ENCODE results near the gene ALDH2. TPM values are rescaled to one million over a fixed set of nuclear protein-coding genes. Genes with fewer than 3 reads are reported as not detected.
"Not testable (repeated sequence)": the region's sequence is repeated elsewhere in the genome, so short reads cannot be mapped to it uniquely, and the experiment has no call there.

Gene ALDH2
- total RNA-seq, 1 donor, result 11.9 TPM

- no peaks in the 10 kb centered on the region for H4K20me1 ChIP-seq (ENCODE audit: insufficient read depth, low read length)
- no peaks in the 10 kb centered on the region for H3K36me3 ChIP-seq (ENCODE audit: insufficient read depth, low read length)
- H3K9me3 ChIP-seq (ENCODE audit: low read depth, low read length), result no peaks in the 10 kb centered on the region
- H3K4me1 ChIP-seq (ENCODE audit: insufficient read depth, low read length), result no peaks in the 10 kb centered on the region
- H3K27me3 ChIP-seq (ENCODE audit: insufficient read depth, low read length), result peaks cover 33% of the 10 kb centered on the region
- no peak overlapping the region for H2AFZ ChIP-seq (ENCODE audit: low read length)
- H3K4me2 ChIP-seq (ENCODE audit: insufficient read depth, low read length), result no peak overlapping the region
- no peak overlapping the region for H3K4me3 ChIP-seq (ENCODE audit: insufficient read depth, low read length)
- H3K79me2 ChIP-seq (ENCODE audit: insufficient read depth, low read length), result no peaks in the 10 kb centered on the region
- H3K27ac ChIP-seq (ENCODE audit: low read depth, low read length), result no peak overlapping the region
- DNase-seq (ENCODE audit: insufficient read length, low spot score, missing footprints), result no peak
- no peak for TF ChIP-seq CTCF (IDR thresholded peaks at IDR 0.05; ENCODE audit: extremely low read depth, low read depth, low read length)
These were observed 56.2 kb downstream of the ALDH2 start for GRCh38 chr12:111822886-111823285.

- H3K4me3 ChIP-seq (ENCODE audit: insufficient read depth, low read length), result no peak overlapping the region
- H2AFZ ChIP-seq (ENCODE audit: low read length), result no peak overlapping the region
- no peaks in the 10 kb centered on the region for H3K79me2 ChIP-seq (ENCODE audit: insufficient read depth, low read length)
- DNase-seq (ENCODE audit: insufficient read length, low spot score, missing footprints), result no peak
- H3K27me3 ChIP-seq (ENCODE audit: insufficient read depth, low read length), result peaks cover 27% of the 10 kb centered on the region
- no peak for TF ChIP-seq CTCF (IDR thresholded peaks at IDR 0.05; ENCODE audit: extremely low read depth, low read depth, low read length)
- H3K36me3 ChIP-seq (ENCODE audit: insufficient read depth, low read length), result no peaks in the 10 kb centered on the region
- no peak overlapping the region for H3K4me2 ChIP-seq (ENCODE audit: insufficient read depth, low read length)
- H3K9me3 ChIP-seq (ENCODE audit: low read depth, low read length), result no peaks in the 10 kb centered on the region
- H4K20me1 ChIP-seq (ENCODE audit: insufficient read depth, low read length), result no peaks in the 10 kb centered on the region
- H3K4me1 ChIP-seq (ENCODE audit: insufficient read depth, low read length), result no peaks in the 10 kb centered on the region
- no peak overlapping the region for H3K27ac ChIP-seq (ENCODE audit: low read depth, low read length)
These were observed 57.2 kb downstream of the ALDH2 start for GRCh38 chr12:111823891-111824290.

GRCh38 chr12:111824312-111824711 lies 57.6 kb downstream of the ALDH2 start:
- H3K4me2 ChIP-seq (ENCODE audit: insufficient read depth, low read length); H3K36me3 ChIP-seq (ENCODE audit: insufficient read depth, low read length); H3K4me1 ChIP-seq (ENCODE audit: insufficient read depth, low read length); H2AFZ ChIP-seq (ENCODE audit: low read length); H4K20me1 ChIP-seq (ENCODE audit: insufficient read depth, low read length); H3K79me2 ChIP-seq (ENCODE audit: insufficient read depth, low read length); DNase-seq (ENCODE audit: insufficient read length, low spot score, missing footprints); H3K27ac ChIP-seq (ENCODE audit: low read depth, low read length); H3K4me3 ChIP-seq (ENCODE audit: insufficient read depth, low read length); H3K9me3 ChIP-seq (ENCODE audit: low read depth, low read length): not testable (repeated sequence)
- TF ChIP-seq CTCF (IDR thresholded peaks at IDR 0.05; ENCODE audit: extremely low read depth, low read depth, low read length), result peak; percentile 30
- H3K27me3 ChIP-seq (ENCODE audit: insufficient read depth, low read length), result peaks cover 25% of the 10 kb centered on the region

GRCh38 chr12:111825509-111825908 lies 58.8 kb downstream of the ALDH2 start:
- Histone ChIP-seq H3K4me1 (ENCODE audit: insufficient read depth, low read length) (no peaks in the 10 kb centered on the region), H3K4me2 (ENCODE audit: insufficient read depth, low read length) (no peak overlapping the region), H3K27me3 (ENCODE audit: insufficient read depth, low read length) (peaks cover 16% of the 10 kb centered on the region), H3K9me3 (ENCODE audit: low read depth, low read length) (no peaks in the 10 kb centered on the region), H3K4me3 (ENCODE audit: insufficient read depth, low read length) (no peak overlapping the region), H3K36me3 (ENCODE audit: insufficient read depth, low read length) (no peaks in the 10 kb centered on the region), H2AFZ (ENCODE audit: low read length) (no peak overlapping the region), H3K27ac (ENCODE audit: low read depth, low read length) (no peak overlapping the region), H4K20me1 (ENCODE audit: insufficient read depth, low read length) (no peaks in the 10 kb centered on the region), H3K79me2 (ENCODE audit: insufficient read depth, low read length) (no peaks in the 10 kb centered on the region)
- DNase-seq (ENCODE audit: insufficient read length, low spot score, missing footprints), result no peak
- TF ChIP-seq CTCF (IDR thresholded peaks at IDR 0.05; ENCODE audit: extremely low read depth, low read depth, low read length), result no peak

All from osteoblast (primary cell).